Large intestine (tissue), 12 donors: ENCODE data around the gene SNAP23. TPM values are rescaled to one million over a fixed set of nuclear protein-coding genes. Genes with fewer than 3 reads are reported as not detected.
A peak's percentile ranks its signal among the peaks of the same experiment; 100 is the strongest.

Source experiments
- DNase-seq, 2 donors: peaks; one replicate each; pipeline versions ENCODE4 v3.0.0 to v3.0.0-alpha.2; 2013
- H3K27ac ChIP-seq: one replicate; pipeline ENCODE4 v1.5.1; 2013; ENCODE audit warnings: low read length
- H3K27me3 ChIP-seq: 2 replicates; pipeline ENCODE4 v1.6.1; 2013; ENCODE audit warnings: low read length; ENCODE audit not compliant: control insufficient read depth, insufficient read depth
- H3K36me3 ChIP-seq: 2 replicates; pipeline ENCODE4 v1.6.1; 2013; ENCODE audit warnings: low read length; ENCODE audit not compliant: control insufficient read depth, insufficient read depth
- H3K4me1 ChIP-seq: one replicate; pipeline ENCODE4 v1.6.1; 2013; ENCODE audit warnings: low read length; ENCODE audit not compliant: control insufficient read depth, insufficient read depth
- H3K4me3 ChIP-seq: one replicate; pipeline ENCODE4 v1.5.1; 2013; ENCODE audit warnings: low read length
- H3K9me3 ChIP-seq: one replicate; pipeline ENCODE4 v1.6.1; 2013; ENCODE audit warnings: mild to moderate bottlenecking, low read depth, low read length, moderate library complexity; ENCODE audit not compliant: control insufficient read depth
- WGBS: methylation state at CpG from one replicate; pipeline ENCODE4 v1.1.5; 2013; ENCODE audit warnings: low lambda C conversion rate; ENCODE audit not compliant: insufficient coverage; 5-methylcytosine and 5-hydroxymethylcytosine counted together
- long read RNA-seq, 11 donors: transcript quantifications; one replicate each; lab custom pipeline, GENCODE V29; 2026
- polyA plus RNA-seq: library from polyadenylated mRNA; unstranded; fragments of 120-200 nt; gene quantifications from one replicate; pipeline ENCODE4 v1.2.1, GENCODE V29; 2013

The SNAP23 gene
- polyA plus RNA-seq: 146 TPM
- long read RNA-seq, donor 1, transcript SNAP23-201 (8 exons, 2,687 nt): major isoform, 24 of 27 reads
- long read RNA-seq, donor 1, partial matches to known transcripts: 0 of 27 reads
- long read RNA-seq, donor 1, other reads (novel, unspliced or antisense): 0 of 27 reads
- long read RNA-seq, donor 2, transcript SNAP23-201 (8 exons, 2,687 nt): major isoform, 54 of 108 reads
- long read RNA-seq, donor 2, partial matches to known transcripts: 41 of 108 reads
- long read RNA-seq, donor 2, other reads (novel, unspliced or antisense): 10 of 108 reads
- long read RNA-seq, donor 3: 0 reads
- long read RNA-seq, donor 4, partial matches to known transcripts: 0 of 3 reads
- long read RNA-seq, donor 4, other reads (novel, unspliced or antisense): 0 of 3 reads
- long read RNA-seq, donor 5, transcript SNAP23-201 (8 exons, 2,687 nt): major isoform, 22 of 22 reads
- long read RNA-seq, donor 5, partial matches to known transcripts: 0 of 22 reads
- long read RNA-seq, donor 5, other reads (novel, unspliced or antisense): 0 of 22 reads
- long read RNA-seq, donor 6, transcript SNAP23-205 (3 exons, 862 nt): minor isoform, 9 of 92 reads
- long read RNA-seq, donor 6, transcript SNAP23-201 (8 exons, 2,687 nt): major isoform, 35 of 92 reads
- long read RNA-seq, donor 6, partial matches to known transcripts: 38 of 92 reads
- long read RNA-seq, donor 6, other reads (novel, unspliced or antisense): 10 of 92 reads
- long read RNA-seq, donor 7, partial matches to known transcripts: 22 of 26 reads
- long read RNA-seq, donor 7, other reads (novel, unspliced or antisense): 0 of 26 reads
- long read RNA-seq, donor 8, transcript SNAP23-201 (8 exons, 2,687 nt): major isoform, 44 of 110 reads
- long read RNA-seq, donor 8, partial matches to known transcripts: 63 of 110 reads
- long read RNA-seq, donor 8, other reads (novel, unspliced or antisense): 0 of 110 reads
- long read RNA-seq, donor 9, transcript SNAP23-201 (8 exons, 2,687 nt): major isoform, 50 of 104 reads
- long read RNA-seq, donor 9, transcript SNAP23-205 (3 exons, 862 nt): minor isoform, 7 of 104 reads
- long read RNA-seq, donor 9, partial matches to known transcripts: 44 of 104 reads
- long read RNA-seq, donor 9, other reads (novel, unspliced or antisense): 0 of 104 reads
- long read RNA-seq, donor 10, transcript SNAP23-201 (8 exons, 2,687 nt): major isoform, 55 of 111 reads
- long read RNA-seq, donor 10, partial matches to known transcripts: 52 of 111 reads
- long read RNA-seq, donor 10, other reads (novel, unspliced or antisense): 0 of 111 reads
- long read RNA-seq, donor 11, transcript SNAP23-201 (8 exons, 2,687 nt): major isoform, 27 of 51 reads
- long read RNA-seq, donor 11, partial matches to known transcripts: 15 of 51 reads
- long read RNA-seq, donor 11, other reads (novel, unspliced or antisense): 5 of 51 reads

GRCh38 chr15:42495361-42496212 lies at the start of gene SNAP23:
SNAP23 (plus strand) TSS chr15:42495634; CDS start chr15:42511847, 16,213 bp downstream.
- 0% methylated on average over 3 of the region's 43 CpGs for WGBS
- Histone ChIP-seq H3K9me3 (no peaks in the 10 kb centered on the region), H3K27me3 (no peaks in the 10 kb centered on the region), H3K36me3 (no peaks in the 10 kb centered on the region), H3K27ac (peak within 1 kb of the TSS; percentile 68), H3K4me3 (peak within 1 kb of the TSS; percentile 58), H3K4me1 (peaks cover 40% of the 10 kb centered on the region)
- peak; percentile 97 for DNase-seq

GRCh38 chr15:42447599-42447998 lies 47.8 kb upstream of the SNAP23 start:
- WGBS: no CpG with 5 or more reads among the region's 2 CpGs
- peaks cover 67% of the 10 kb centered on the region for H3K36me3 ChIP-seq

GRCh38 chr15:42448281-42448680 lies 47.2 kb upstream of the SNAP23 start:
- DNase-seq: no peak
- Histone ChIP-seq H3K36me3 (peaks cover 67% of the 10 kb centered on the region), H3K27me3 (no peaks in the 10 kb centered on the region), H3K9me3 (no peaks in the 10 kb centered on the region), H3K4me1 (no peaks in the 10 kb centered on the region), H3K4me3 (no peak overlapping the region), H3K27ac (no peak overlapping the region)
- WGBS: no CpG with 5 or more reads among the region's 6 CpGs

More at GRCh38 chr15:42447599-42447998, 47.8 kb upstream of the SNAP23 start:
- H3K27ac ChIP-seq: no peak overlapping the region
- no peak for DNase-seq
- H3K4me3 ChIP-seq: no peak overlapping the region
- no peaks in the 10 kb centered on the region for H3K4me1 ChIP-seq
- no peaks in the 10 kb centered on the region for H3K27me3 ChIP-seq
- H3K9me3 ChIP-seq: no peaks in the 10 kb centered on the region

GRCh38 chr15:42449770-42450424 lies 45.5 kb upstream of the SNAP23 start:
- DNase-seq: no peak
- Histone ChIP-seq H3K4me3 (no peak overlapping the region), H3K4me1 (no peaks in the 10 kb centered on the region), H3K27ac (no peak overlapping the region), H3K9me3 (no peaks in the 10 kb centered on the region), H3K27me3 (no peaks in the 10 kb centered on the region), H3K36me3 (peaks cover 53% of the 10 kb centered on the region)
- 100% methylated on average over 1 of the region's 13 CpGs for WGBS

GRCh38 chr15:42450425-42450790 lies 45.0 kb upstream of the SNAP23 start:
- Histone ChIP-seq H3K36me3 (peaks cover 49% of the 10 kb centered on the region), H3K4me3 (no peak overlapping the region), H3K9me3 (no peaks in the 10 kb centered on the region), H3K4me1 (no peaks in the 10 kb centered on the region), H3K27ac (no peak overlapping the region), H3K27me3 (no peaks in the 10 kb centered on the region)
- no peak for DNase-seq
- 100% methylated on average over 1 of the region's 4 CpGs for WGBS

GRCh38 chr15:42453826-42454225 lies 41.6 kb upstream of the SNAP23 start:
- WGBS: no CpG with 5 or more reads among the region's 3 CpGs

GRCh38 chr15:42456531-42456930 lies 38.9 kb upstream of the SNAP23 start:
- Histone ChIP-seq H3K27ac (peak overlapping the region; percentile 37), H3K4me3 (no peak overlapping the region)

More at GRCh38 chr15:42453826-42454225, 41.6 kb upstream of the SNAP23 start:
- Histone ChIP-seq H3K4me3 (no peak overlapping the region), H3K27me3 (no peaks in the 10 kb centered on the region), H3K4me1 (peaks cover 2% of the 10 kb centered on the region), H3K27ac (no peak overlapping the region), H3K9me3 (no peaks in the 10 kb centered on the region), H3K36me3 (peaks cover 26% of the 10 kb centered on the region)
- no peak for DNase-seq

GRCh38 chr15:42456971-42457370 lies 38.5 kb upstream of the SNAP23 start:
- H3K4me1 ChIP-seq: peaks cover 2% of the 10 kb centered on the region
- H3K4me3 ChIP-seq: peak overlapping the region; percentile 3
- H3K27ac ChIP-seq: peak overlapping the region; percentile 37
- H3K36me3 ChIP-seq: peaks cover 3% of the 10 kb centered on the region
- H3K9me3 ChIP-seq: no peaks in the 10 kb centered on the region
- WGBS: no CpG with 5 or more reads among the region's 3 CpGs
- no peak for DNase-seq
- no peaks in the 10 kb centered on the region for H3K27me3 ChIP-seq

More at GRCh38 chr15:42456531-42456930, 38.9 kb upstream of the SNAP23 start:
- no peaks in the 10 kb centered on the region for H3K27me3 ChIP-seq
- H3K4me1 ChIP-seq: peaks cover 2% of the 10 kb centered on the region
- peaks cover 5% of the 10 kb centered on the region for H3K36me3 ChIP-seq
- no peak for DNase-seq
- H3K9me3 ChIP-seq: no peaks in the 10 kb centered on the region
